Measurements from ENCODE around the gene DAB2IP. TPM values are rescaled to one million over a fixed set of nuclear protein-coding genes. Genes with fewer than 3 reads are reported as not detected.
A peak's percentile ranks its signal among the peaks of the same experiment; 100 is the strongest.

The DAB2IP gene
- total RNA-seq, 1 experiment from 2014 or later: 52.6 TPM

- TF ChIP-seq, protein P1, sequence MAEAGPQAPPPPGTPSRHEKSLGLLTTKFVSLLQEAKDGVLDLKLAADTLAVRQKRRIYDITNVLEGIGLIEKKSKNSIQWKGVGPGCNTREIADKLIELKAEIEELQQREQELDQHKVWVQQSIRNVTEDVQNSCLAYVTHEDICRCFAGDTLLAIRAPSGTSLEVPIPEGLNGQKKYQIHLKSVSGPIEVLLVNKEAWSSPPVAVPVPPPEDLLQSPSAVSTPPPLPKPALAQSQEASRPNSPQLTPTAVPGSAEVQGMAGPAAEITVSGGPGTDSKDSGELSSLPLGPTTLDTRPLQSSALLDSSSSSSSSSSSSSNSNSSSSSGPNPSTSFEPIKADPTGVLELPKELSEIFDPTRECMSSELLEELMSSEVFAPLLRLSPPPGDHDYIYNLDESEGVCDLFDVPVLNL (CRISPR knock-in tag; IDR thresholded peaks at IDR 0.05; ENCODE audit: borderline replicate concordance, low read depth): no peak
- TF ChIP-seq, protein P2, sequence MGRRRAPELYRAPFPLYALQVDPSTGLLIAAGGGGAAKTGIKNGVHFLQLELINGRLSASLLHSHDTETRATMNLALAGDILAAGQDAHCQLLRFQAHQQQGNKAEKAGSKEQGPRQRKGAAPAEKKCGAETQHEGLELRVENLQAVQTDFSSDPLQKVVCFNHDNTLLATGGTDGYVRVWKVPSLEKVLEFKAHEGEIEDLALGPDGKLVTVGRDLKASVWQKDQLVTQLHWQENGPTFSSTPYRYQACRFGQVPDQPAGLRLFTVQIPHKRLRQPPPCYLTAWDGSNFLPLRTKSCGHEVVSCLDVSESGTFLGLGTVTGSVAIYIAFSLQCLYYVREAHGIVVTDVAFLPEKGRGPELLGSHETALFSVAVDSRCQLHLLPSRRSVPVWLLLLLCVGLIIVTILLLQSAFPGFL (CRISPR knock-in tag; IDR thresholded peaks at IDR 0.05; ENCODE audit: borderline replicate concordance): no peak
- no peak for TF ChIP-seq NR2C2 (CRISPR knock-in tag; IDR thresholded peaks at IDR 0.05)
- TF ChIP-seq, protein P3, sequence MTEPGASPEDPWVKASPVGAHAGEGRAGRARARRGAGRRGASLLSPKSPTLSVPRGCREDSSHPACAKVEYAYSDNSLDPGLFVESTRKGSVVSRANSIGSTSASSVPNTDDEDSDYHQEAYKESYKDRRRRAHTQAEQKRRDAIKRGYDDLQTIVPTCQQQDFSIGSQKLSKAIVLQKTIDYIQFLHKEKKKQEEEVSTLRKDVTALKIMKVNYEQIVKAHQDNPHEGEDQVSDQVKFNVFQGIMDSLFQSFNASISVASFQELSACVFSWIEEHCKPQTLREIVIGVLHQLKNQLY (CRISPR knock-in tag; IDR thresholded peaks at IDR 0.05): no peak
- TF ChIP-seq, protein P4, sequence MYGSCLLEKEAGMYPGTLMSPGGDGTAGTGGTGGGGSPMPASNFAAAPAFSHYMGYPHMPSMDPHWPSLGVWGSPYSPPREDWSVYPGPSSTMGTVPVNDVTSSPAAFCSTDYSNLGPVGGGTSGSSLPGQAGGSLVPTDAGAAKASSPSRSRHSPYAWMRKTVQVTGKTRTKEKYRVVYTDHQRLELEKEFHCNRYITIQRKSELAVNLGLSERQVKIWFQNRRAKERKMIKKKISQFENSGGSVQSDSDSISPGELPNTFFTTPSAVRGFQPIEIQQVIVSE (CRISPR knock-in tag; IDR thresholded peaks at IDR 0.05; ENCODE audit: borderline replicate concordance): no peak
- TF ChIP-seq, protein P5, sequence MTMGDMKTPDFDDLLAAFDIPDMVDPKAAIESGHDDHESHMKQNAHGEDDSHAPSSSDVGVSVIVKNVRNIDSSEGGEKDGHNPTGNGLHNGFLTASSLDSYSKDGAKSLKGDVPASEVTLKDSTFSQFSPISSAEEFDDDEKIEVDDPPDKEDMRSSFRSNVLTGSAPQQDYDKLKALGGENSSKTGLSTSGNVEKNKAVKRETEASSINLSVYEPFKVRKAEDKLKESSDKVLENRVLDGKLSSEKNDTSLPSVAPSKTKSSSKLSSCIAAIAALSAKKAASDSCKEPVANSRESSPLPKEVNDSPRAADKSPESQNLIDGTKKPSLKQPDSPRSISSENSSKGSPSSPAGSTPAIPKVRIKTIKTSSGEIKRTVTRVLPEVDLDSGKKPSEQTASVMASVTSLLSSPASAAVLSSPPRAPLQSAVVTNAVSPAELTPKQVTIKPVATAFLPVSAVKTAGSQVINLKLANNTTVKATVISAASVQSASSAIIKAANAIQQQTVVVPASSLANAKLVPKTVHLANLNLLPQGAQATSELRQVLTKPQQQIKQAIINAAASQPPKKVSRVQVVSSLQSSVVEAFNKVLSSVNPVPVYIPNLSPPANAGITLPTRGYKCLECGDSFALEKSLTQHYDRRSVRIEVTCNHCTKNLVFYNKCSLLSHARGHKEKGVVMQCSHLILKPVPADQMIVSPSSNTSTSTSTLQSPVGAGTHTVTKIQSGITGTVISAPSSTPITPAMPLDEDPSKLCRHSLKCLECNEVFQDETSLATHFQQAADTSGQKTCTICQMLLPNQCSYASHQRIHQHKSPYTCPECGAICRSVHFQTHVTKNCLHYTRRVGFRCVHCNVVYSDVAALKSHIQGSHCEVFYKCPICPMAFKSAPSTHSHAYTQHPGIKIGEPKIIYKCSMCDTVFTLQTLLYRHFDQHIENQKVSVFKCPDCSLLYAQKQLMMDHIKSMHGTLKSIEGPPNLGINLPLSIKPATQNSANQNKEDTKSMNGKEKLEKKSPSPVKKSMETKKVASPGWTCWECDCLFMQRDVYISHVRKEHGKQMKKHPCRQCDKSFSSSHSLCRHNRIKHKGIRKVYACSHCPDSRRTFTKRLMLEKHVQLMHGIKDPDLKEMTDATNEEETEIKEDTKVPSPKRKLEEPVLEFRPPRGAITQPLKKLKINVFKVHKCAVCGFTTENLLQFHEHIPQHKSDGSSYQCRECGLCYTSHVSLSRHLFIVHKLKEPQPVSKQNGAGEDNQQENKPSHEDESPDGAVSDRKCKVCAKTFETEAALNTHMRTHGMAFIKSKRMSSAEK (CRISPR knock-in tag; IDR thresholded peaks at IDR 0.05; ENCODE audit: borderline replicate concordance): no peak
- TF ChIP-seq, protein P6, sequence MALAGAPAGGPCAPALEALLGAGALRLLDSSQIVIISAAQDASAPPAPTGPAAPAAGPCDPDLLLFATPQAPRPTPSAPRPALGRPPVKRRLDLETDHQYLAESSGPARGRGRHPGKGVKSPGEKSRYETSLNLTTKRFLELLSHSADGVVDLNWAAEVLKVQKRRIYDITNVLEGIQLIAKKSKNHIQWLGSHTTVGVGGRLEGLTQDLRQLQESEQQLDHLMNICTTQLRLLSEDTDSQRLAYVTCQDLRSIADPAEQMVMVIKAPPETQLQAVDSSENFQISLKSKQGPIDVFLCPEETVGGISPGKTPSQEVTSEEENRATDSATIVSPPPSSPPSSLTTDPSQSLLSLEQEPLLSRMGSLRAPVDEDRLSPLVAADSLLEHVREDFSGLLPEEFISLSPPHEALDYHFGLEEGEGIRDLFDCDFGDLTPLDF (CRISPR knock-in tag; IDR thresholded peaks at IDR 0.05): no peak
- TF ChIP-seq, protein P7, sequence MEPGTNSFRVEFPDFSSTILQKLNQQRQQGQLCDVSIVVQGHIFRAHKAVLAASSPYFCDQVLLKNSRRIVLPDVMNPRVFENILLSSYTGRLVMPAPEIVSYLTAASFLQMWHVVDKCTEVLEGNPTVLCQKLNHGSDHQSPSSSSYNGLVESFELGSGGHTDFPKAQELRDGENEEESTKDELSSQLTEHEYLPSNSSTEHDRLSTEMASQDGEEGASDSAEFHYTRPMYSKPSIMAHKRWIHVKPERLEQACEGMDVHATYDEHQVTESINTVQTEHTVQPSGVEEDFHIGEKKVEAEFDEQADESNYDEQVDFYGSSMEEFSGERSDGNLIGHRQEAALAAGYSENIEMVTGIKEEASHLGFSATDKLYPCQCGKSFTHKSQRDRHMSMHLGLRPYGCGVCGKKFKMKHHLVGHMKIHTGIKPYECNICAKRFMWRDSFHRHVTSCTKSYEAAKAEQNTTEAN (CRISPR knock-in tag; IDR thresholded peaks at IDR 0.05): no peak
- TF ChIP-seq RORB (CRISPR knock-in tag; IDR thresholded peaks at IDR 0.05): no peak
- no peak for TF ChIP-seq GRHL2 (CRISPR knock-in tag; IDR thresholded peaks at IDR 0.05; ENCODE audit: insufficient replicate concordance, severe bottlenecking)
These were observed 135.6 kb downstream of the DAB2IP start (continued) for GRCh38 chr9:121786998-121787422.

DNA sequence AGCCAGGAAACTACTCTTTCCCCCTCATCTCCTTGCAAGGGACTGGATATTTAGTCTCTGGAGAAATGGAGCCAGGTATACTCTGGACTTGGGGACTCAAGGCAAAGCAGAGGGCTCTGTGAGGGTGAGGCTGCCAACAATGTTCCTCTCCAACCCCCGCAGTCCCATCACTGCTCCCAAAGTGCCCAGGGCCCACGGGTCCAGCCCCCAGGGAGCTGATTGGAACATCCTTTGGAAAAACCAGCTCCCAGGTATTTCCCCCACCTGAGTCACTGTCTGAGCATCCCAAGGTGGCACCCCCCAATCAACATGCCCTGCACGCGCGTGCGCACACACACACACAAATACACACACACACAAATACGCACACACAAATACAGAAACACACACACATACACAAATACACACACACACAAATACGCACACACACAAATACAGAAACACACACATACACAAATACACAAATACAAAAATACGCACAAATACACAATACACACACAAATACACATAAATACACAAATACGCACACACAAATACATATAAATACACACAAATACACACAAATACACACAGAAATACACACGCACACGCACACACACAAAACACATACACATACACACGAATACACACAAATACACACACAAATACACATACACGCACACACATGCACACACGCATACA lies 137.4 kb downstream of the DAB2IP start:
- Mint-ChIP-seq H3K4me3 (no peak overlapping the region), H3K4me1 (peaks cover 43% of the 10 kb centered on the region), H3K27ac (peak overlapping the region; percentile 42), H3K27me3 (ENCODE audit: low read depth) (peaks cover 5% of the 10 kb centered on the region; the same call in 1 of the 2 replicates), H3K36me3 (peaks cover 20% of the 10 kb centered on the region), H3K9me3 (peaks cover 21% of the 10 kb centered on the region)
- DNase-seq (ENCODE audit: low spot score) (no peak), ATAC-seq (peak; percentile 20; the same call in 1 of the 2 replicates)
- TF ChIP-seq, protein P8, sequence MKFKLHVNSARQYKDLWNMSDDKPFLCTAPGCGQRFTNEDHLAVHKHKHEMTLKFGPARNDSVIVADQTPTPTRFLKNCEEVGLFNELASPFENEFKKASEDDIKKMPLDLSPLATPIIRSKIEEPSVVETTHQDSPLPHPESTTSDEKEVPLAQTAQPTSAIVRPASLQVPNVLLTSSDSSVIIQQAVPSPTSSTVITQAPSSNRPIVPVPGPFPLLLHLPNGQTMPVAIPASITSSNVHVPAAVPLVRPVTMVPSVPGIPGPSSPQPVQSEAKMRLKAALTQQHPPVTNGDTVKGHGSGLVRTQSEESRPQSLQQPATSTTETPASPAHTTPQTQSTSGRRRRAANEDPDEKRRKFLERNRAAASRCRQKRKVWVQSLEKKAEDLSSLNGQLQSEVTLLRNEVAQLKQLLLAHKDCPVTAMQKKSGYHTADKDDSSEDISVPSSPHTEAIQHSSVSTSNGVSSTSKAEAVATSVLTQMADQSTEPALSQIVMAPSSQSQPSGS (CRISPR knock-in tag; IDR thresholded peaks at IDR 0.05; ENCODE audit: borderline replicate concordance, low read depth): no peak
- TF ChIP-seq ATF3 (CRISPR knock-in tag; conservative IDR thresholded peaks at IDR 0.05) (no peak), ZNF232 (CRISPR knock-in tag; IDR thresholded peaks at IDR 0.05) (no peak), SOX15 (CRISPR knock-in tag; IDR thresholded peaks at IDR 0.05) (0 out of 2 replicates have a peak, but pooled peaks have one; percentile 60)
- POLR2A ChIA-PET: no interaction called here
- CTCF ChIA-PET: interaction anchor here (1.0 to 2.5 kb wide), 3 partner anchors 36 to 142 kb away, joined by 3 to 7 read pairs (median 3); no protein-coding TSS in a partner anchor
